HepG2 (cell line): ENCODE data around the gene IRX4. TPM values are rescaled to one million over a fixed set of nuclear protein-coding genes. Genes with fewer than 3 reads are reported as not detected.

ENCODE experiments used
- ATAC-seq: fragments of 200-7000 bp; cut with Tn5 transposase; 3 replicates; pipeline ENCODE4 v1.9.1; 2020; ENCODE audit warnings: mild to moderate bottlenecking, moderate library complexity
- BruUV-seq: library from RNA; stranded (reverse); fragments of 400-500 nt; replicated peaks from 2 replicates; lab custom pipeline; 2021; lab: Mats Ljungman, UMichigan
- CTCF ChIA-PET: fragments of 300-600 bp; formaldehyde crosslinking; extraction: SDS; loops from one replicate; lab custom pipeline; 2021; ENCODE audit warnings: low total read pairs, inconsistent platforms, low intra/inter-chr PET ratio; lab: Yijun Ruan, JAX
- POLR2A ChIA-PET: fragments of 350-600 bp; sonication (Branson Sonifier 250); formaldehyde crosslinking; loops from one replicate; lab custom pipeline; 2020; ENCODE audit warnings: antibody characterized with exemption, inconsistent platforms; lab: Yijun Ruan, JAX
- DNase-seq: peaks from one replicate; pipeline ENCODE4 v3.0.0-alpha.2; 2015; ENCODE audit warnings: low spot score
- FAIRE-seq: peaks from 3 replicates; lab custom pipeline; 2011; peaks lifted over from hg19 to GRCh38; lab: Jason Lieb, UNC
- H2AFZ ChIP-seq: one replicate; pipeline ENCODE4 v1.6.1; 2011; ENCODE audit warnings: low read length, inconsistent platforms
- H3K27ac ChIP-seq: fragments of 300-600 bp; 3 replicates; pipeline ENCODE4 v1.8.0; 2011; ENCODE audit warnings: mixed run types, mild to moderate bottlenecking, mixed read lengths, low read length, inconsistent platforms; ENCODE audit not compliant: insufficient read depth; ENCODE audit errors: extremely low read length
- H3K27me3 ChIP-seq, 2 experiments: fragments of 200-600 bp in 1 of 2; 2 replicates in 1 of 2; 3 replicates in 1 of 2; pipeline versions ENCODE4 v1.6.0 to v1.8.0; 2011; ENCODE audit warnings: low read length in 2 of 2, mild to moderate bottlenecking in 2 of 2, moderate library complexity in 2 of 2, inconsistent platforms in 1 of 2; ENCODE audit not compliant: insufficient read depth in 2 of 2, control insufficient read depth in 1 of 2
- H3K36me3 ChIP-seq, 2 experiments: fragments of 200-600 bp in 1 of 2; replicated peaks in 1 of 2; 2 replicates in 1 of 2; 3 replicates in 1 of 2; pipeline versions ENCODE4 v1.5.1 to v1.8.0; 2011; ENCODE audit warnings: low read length in 2 of 2, inconsistent platforms in 1 of 2; ENCODE audit not compliant: insufficient read depth in 2 of 2, control insufficient read depth in 1 of 2
- H3K4me1 ChIP-seq: 2 replicates; pipeline ENCODE4 v1.5.1; 2012; ENCODE audit warnings: low read length, inconsistent platforms; ENCODE audit not compliant: insufficient read depth
- H3K4me2 ChIP-seq: 2 replicates; pipeline ENCODE4 v1.6.0; 2011; ENCODE audit warnings: low read depth, low read length, inconsistent platforms
- H3K4me3 ChIP-seq, 3 experiments: fragments of 200-600 bp in 1 of 3; sonication (generic), shearing (Covaris generic) in 1 of 3; replicated peaks in 1 of 3; 2 replicates each; pipeline ENCODE4 v1.5.1; 2011 to 2016; ENCODE audit warnings: low read length in 3 of 3, inconsistent platforms in 2 of 3, low read depth in 2 of 3, mild to moderate bottlenecking in 2 of 3, control low read depth in 1 of 3, mixed read lengths in 1 of 3; ENCODE audit not compliant: insufficient read depth in 1 of 3
- H3K79me2 ChIP-seq: one replicate; pipeline ENCODE4 v1.6.1; 2011; ENCODE audit warnings: low read length, inconsistent platforms; ENCODE audit not compliant: insufficient read depth
- H3K9ac ChIP-seq: 2 replicates; pipeline ENCODE4 v1.6.0; 2011; ENCODE audit warnings: mild to moderate bottlenecking, low read depth, low read length, inconsistent platforms; ENCODE audit not compliant: insufficient read depth
- H3K9me3 ChIP-seq: 2 replicates; pipeline ENCODE4 v1.5.1; 2012; ENCODE audit warnings: mild to moderate bottlenecking, low read length
- H4K20me1 ChIP-seq: 2 replicates; pipeline ENCODE4 v1.6.0; 2011; ENCODE audit warnings: inconsistent platforms, mild to moderate bottlenecking, low read length, moderate library complexity; ENCODE audit not compliant: insufficient read depth
- ATM ChIP-seq: fragments of 450-650 bp; IDR thresholded peaks from 2 replicates; pipeline ENCODE4 v1.7.1; 2017; ENCODE audit warnings: mild to moderate bottlenecking, borderline replicate concordance
- CSRNP2 ChIP-seq: sonication (generic); formaldehyde crosslinking; conservative IDR thresholded peaks from 2 replicates; pipeline ENCODE4 v1.8.0; 2022; ENCODE audit warnings: low read depth, missing genetic modification reagents
- NPAS2 ChIP-seq: sonication (generic); formaldehyde crosslinking; IDR thresholded peaks from 2 replicates; pipeline ENCODE4 v1.8.0; 2022; ENCODE audit warnings: mild to moderate bottlenecking, missing genetic modification reagents, borderline replicate concordance
- RELA ChIP-seq: sonication (generic); formaldehyde crosslinking; IDR thresholded peaks from 2 replicates; pipeline ENCODE4 v1.4.0; 2020; ENCODE audit warnings: missing genetic modification reagents
- SMAD3 ChIP-seq: sonication (generic); formaldehyde crosslinking; IDR thresholded peaks from 2 replicates; pipeline ENCODE4 v1.4.0; 2020; ENCODE audit warnings: missing genetic modification reagents
- SRSF1 ChIP-seq: fragments of 200-400 bp; formaldehyde crosslinking; optimal IDR thresholded peaks from 2 replicates; pipeline ENCODE3; 2017; ENCODE audit warnings: mild to moderate bottlenecking, low read depth, low read length, moderate library complexity
- ZNF530 ChIP-seq: sonication (generic); formaldehyde crosslinking; IDR thresholded peaks from 2 replicates; pipeline ENCODE4 v1.5.0; 2020; ENCODE audit warnings: low read depth, mild to moderate bottlenecking, missing genetic modification reagents
- ZNF704 ChIP-seq: sonication (generic); formaldehyde crosslinking; IDR thresholded peaks from 2 replicates; pipeline ENCODE4 v1.8.1; 2023; ENCODE audit warnings: mild to moderate bottlenecking, inconsistent platforms, moderate library complexity, missing genetic modification reagents, borderline replicate concordance
- ZNF850 ChIP-seq: sonication (generic); formaldehyde crosslinking; conservative IDR thresholded peaks from 2 replicates; pipeline ENCODE4 v1.9.0; 2021; ENCODE audit warnings: mild to moderate bottlenecking, missing genetic modification reagents
- ZSCAN12 ChIP-seq: sonication (generic); formaldehyde crosslinking; IDR thresholded peaks from 2 replicates; pipeline ENCODE4 v1.9.0; 2021; ENCODE audit warnings: mild to moderate bottlenecking, missing genetic modification reagents
- WGBS: methylation state at CpG from one replicate; pipeline ENCODE4 v1.1.6; 2017; ENCODE audit warnings: low lambda C conversion rate; 5-methylcytosine and 5-hydroxymethylcytosine counted together
- in situ Hi-C: cut with HindIII; loops from 2 replicates; pipeline ENCODE4 v1.10.0; 2017; ENCODE audit warnings: low pct_unique_long_range_greater_than_20kb; ENCODE audit not compliant: extremely low pct_ligation_motif_present
- intact Hi-C: fragments of 100-400 bp; cut with micrococcal nuclease; formaldehyde crosslinking; loops from one replicate; pipeline ENCODE4 v1.10.0; 2022; ENCODE audit not compliant: unreplicated experiment
- polyA plus RNA-seq, 8 experiments: library from polyadenylated mRNA; depleted of rRNA in 3 of 8; stranded (reverse) in 7 of 8; unstranded in 1 of 8; fragments of >200 nt; fragmentation: Illumina TruSeq in 4 of 8; extraction: Trizol in 4 of 8; gene quantifications; 2 replicates each; pipeline versions ENCODE4 v1.2.1 to v1.2.3, GENCODE V29; 2011 to 2016; ENCODE audit warnings: low read depth in 4 of 8, missing spikeins in 1 of 8, mixed read lengths in 1 of 8; ENCODE audit not compliant: insufficient read depth in 1 of 8
- total RNA-seq, 5 experiments: library from RNA; depleted of rRNA; stranded (reverse); fragments of >200 nt; fragmentation: Illumina TruSeq; extraction: Trizol; gene quantifications; 2 replicates each; pipeline ENCODE4 v1.2.3, GENCODE V29; 2016; ENCODE audit warnings: low read depth in 1 of 5

The IRX4 gene
- total and polyA plus RNA-seq, 2 of the 13 experiments (the other 11 are each of a cell fraction or from before 2014, with no cell fraction given): not detected

- POLR2A ChIA-PET: no interaction called here
- Histone ChIP-seq H3K9me3 (no peaks in the 10 kb centered on the region), H3K9ac (no peak overlapping the region), H3K4me1 (no peaks in the 10 kb centered on the region), H3K79me2 (no peaks in the 10 kb centered on the region), H3K4me3 (no peak overlapping the region), H3K27ac (no peak overlapping the region), H3K36me3 (no peaks in the 10 kb centered on the region), H4K20me1 (no peaks in the 10 kb centered on the region), H2AFZ (no peak overlapping the region), H3K4me2 (no peak overlapping the region), H3K27me3 (peaks cover 11 to 83% of the 10 kb centered on the region in 2 experiments; a peak in 4 of 5 replicates)
- CTCF ChIA-PET: no interaction called here
- ATAC-seq (no peak), DNase-seq (no peak), FAIRE-seq (no peak)
- in situ Hi-C loops: no loop called here
- no TSS peak for BruUV-seq
- TF ChIP-seq ZNF530 (CRISPR knock-in tag) (no peak), SRSF1 (no peak), CSRNP2 (CRISPR knock-in tag) (no peak), ZNF850 (CRISPR knock-in tag) (no peak), RELA (no peak), NPAS2 (CRISPR knock-in tag) (no peak), ZSCAN12 (no peak), SMAD3 (no peak), ZNF704 (no peak), ATM (no peak)
- intact Hi-C loops: no loop called here
- WGBS: 14% methylated on average over 16 of the region's 22 CpGs
Observed at GRCh38 chr5:1892685-1893445, 10.1 kb upstream of the IRX4 start.
